IMR-90 (cell line): Measurements from ENCODE around the gene MOCS1. TPM values are rescaled to one million over a fixed set of nuclear protein-coding genes. Genes with fewer than 3 reads are reported as not detected.

ENCODE experiments used
- ATAC-seq: fragments of 200-7000 bp; cut with Tn5 transposase; 2 replicates; pipeline ENCODE4 v1.9.1; 2020; ENCODE audit warnings: low read depth, mild to moderate bottlenecking, moderate library complexity
- BruUV-seq: library from RNA; stranded (reverse); fragments of 400-500 nt; replicated peaks from 2 replicates; lab custom pipeline; 2021; lab: Mats Ljungman, UMichigan
- CTCF ChIA-PET: fragments of 300-600 bp; formaldehyde crosslinking; extraction: SDS; loops from one replicate; lab custom pipeline; 2021; ENCODE audit warnings: antibody characterized with exemption; lab: Yijun Ruan, JAX
- POLR2A ChIA-PET: fragments of 300-600 bp; sonication (Branson Sonifier 250); formaldehyde crosslinking; loops from one replicate; lab custom pipeline; 2022; ENCODE audit warnings: antibody characterized with exemption; ENCODE audit not compliant: unreplicated experiment; lab: Charles Lee
- DNase-seq: peaks from one replicate; pipeline ENCODE4 v3.0.0; 2013
- H2AFZ ChIP-seq: replicated peaks from 2 replicates; pipeline ENCODE3; 2013; ENCODE audit warnings: low read length, mild to moderate bottlenecking; ENCODE audit not compliant: poor library complexity
- H2AK5ac ChIP-seq: 2 replicates; pipeline ENCODE4 v1.6.1; 2013; ENCODE audit warnings: low read depth, low read length, inconsistent platforms
- H2AK9ac ChIP-seq: replicated peaks from 2 replicates; pipeline ENCODE3; 2013; ENCODE audit warnings: mild to moderate bottlenecking, low read depth, low read length, moderate library complexity; ENCODE audit not compliant: poor library complexity
- H2BK120ac ChIP-seq: 2 replicates; pipeline ENCODE4 v1.6.1; 2013; ENCODE audit warnings: low read depth, low read length, inconsistent platforms
- H2BK15ac ChIP-seq: 3 replicates; pipeline ENCODE4 v1.6.1; 2013; ENCODE audit warnings: low read depth, low read length, inconsistent platforms
- H2BK20ac ChIP-seq: 2 replicates; pipeline ENCODE4 v1.6.1; 2013; ENCODE audit warnings: low read depth, mild to moderate bottlenecking, inconsistent platforms, low read length, moderate library complexity
- H2BK5ac ChIP-seq: 2 replicates; pipeline ENCODE4 v1.6.1; 2013; ENCODE audit warnings: mild to moderate bottlenecking, low read depth, low read length, inconsistent platforms; ENCODE audit not compliant: poor library complexity, severe bottlenecking
- H3K14ac ChIP-seq: replicated peaks from 2 replicates; pipeline ENCODE4 v1.6.1; 2013; ENCODE audit warnings: low read depth, low read length, inconsistent platforms
- H3K18ac ChIP-seq: 2 replicates; pipeline ENCODE4 v1.6.1; 2013; ENCODE audit warnings: low read depth, low read length, control low read depth
- H3K23ac ChIP-seq: 2 replicates; pipeline ENCODE4 v1.6.1; 2013; ENCODE audit warnings: low read depth, low read length, inconsistent platforms
- H3K27ac ChIP-seq: 2 replicates; pipeline ENCODE4 v1.5.1; 2013; ENCODE audit warnings: mild to moderate bottlenecking, control low read depth, low read length; ENCODE audit not compliant: insufficient read depth
- H3K27me3 ChIP-seq: 2 replicates; pipeline ENCODE4 v1.6.1; 2013; ENCODE audit warnings: low read length; ENCODE audit not compliant: control insufficient read depth, insufficient read depth
- H3K36me3 ChIP-seq: 2 replicates; pipeline ENCODE4 v1.6.1; 2013; ENCODE audit warnings: low read length, mixed read lengths; ENCODE audit not compliant: control insufficient read depth, insufficient read depth
- H3K4ac ChIP-seq: 2 replicates; pipeline ENCODE4 v1.6.1; 2013; ENCODE audit warnings: low read depth, low read length, inconsistent platforms
- H3K4me1 ChIP-seq: 2 replicates; pipeline ENCODE4 v1.6.1; 2013; ENCODE audit warnings: low read length, mixed read lengths; ENCODE audit not compliant: control insufficient read depth, insufficient read depth
- H3K4me2 ChIP-seq: 2 replicates; pipeline ENCODE4 v1.6.1; 2013; ENCODE audit warnings: low read depth, mild to moderate bottlenecking, control low read depth, low read length, moderate library complexity
- H3K4me3 ChIP-seq: 2 replicates; pipeline ENCODE4 v1.5.1; 2013; ENCODE audit warnings: low read depth, mild to moderate bottlenecking, control low read depth, low read length, moderate library complexity; ENCODE audit not compliant: insufficient read depth
- H3K56ac ChIP-seq: 2 replicates; pipeline ENCODE4 v1.6.1; 2013; ENCODE audit warnings: low read length, inconsistent platforms; ENCODE audit not compliant: insufficient read depth; ENCODE audit errors: extremely low read depth
- H3K79me1 ChIP-seq, 2 experiments: 2 replicates each; pipeline ENCODE4 v1.6.1; 2013; ENCODE audit warnings: low read length in 2 of 2, inconsistent platforms in 1 of 2, low read depth in 1 of 2
- H3K9ac ChIP-seq: 2 replicates; pipeline ENCODE4 v1.6.1; 2013; ENCODE audit warnings: low read depth, low read length, control low read depth
- H3K9me1 ChIP-seq: 2 replicates; pipeline ENCODE4 v1.6.1; 2013; ENCODE audit warnings: low read length, inconsistent platforms; ENCODE audit not compliant: insufficient read depth
- H3K9me3 ChIP-seq: 2 replicates; pipeline ENCODE4 v1.6.1; 2013; ENCODE audit warnings: low read length; ENCODE audit not compliant: control insufficient read depth, insufficient read depth
- H4K20me1 ChIP-seq: 2 replicates; pipeline ENCODE4 v1.6.1; 2013; ENCODE audit warnings: low read length, inconsistent platforms; ENCODE audit not compliant: insufficient read depth
- H4K5ac ChIP-seq: 2 replicates; pipeline ENCODE4 v1.6.1; 2013; ENCODE audit warnings: mild to moderate bottlenecking, low read depth, low read length, control low read depth
- H4K8ac ChIP-seq, 2 experiments: 2 replicates each; pipeline ENCODE4 v1.6.1; 2013; ENCODE audit warnings: low read depth in 2 of 2, low read length in 2 of 2, control low read depth in 1 of 2, inconsistent platforms in 1 of 2
- H4K91ac ChIP-seq: 2 replicates; pipeline ENCODE4 v1.6.1; 2013; ENCODE audit warnings: low read depth, low read length, inconsistent platforms; ENCODE audit not compliant: insufficient read depth
- BHLHE40 ChIP-seq: fragments of 150-350 bp; IDR thresholded peaks from 2 replicates; pipeline ENCODE4 v1.6.1; 2016; ENCODE audit warnings: mild to moderate bottlenecking, low read depth, low read length
- CEBPB ChIP-seq: IDR thresholded peaks from 2 replicates; pipeline ENCODE4 v1.6.1; 2012; ENCODE audit warnings: low read depth, low read length, improper control_type of control experiment
- CHD1 ChIP-seq: IDR thresholded peaks from 2 replicates; pipeline ENCODE4 v1.6.1; 2012; ENCODE audit warnings: low read depth, low read length, improper control_type of control experiment
- MAZ ChIP-seq: IDR thresholded peaks from 2 replicates; pipeline ENCODE4 v1.6.1; 2012; ENCODE audit warnings: low read depth, mild to moderate bottlenecking, low read length, improper control_type of control experiment, moderate library complexity, borderline replicate concordance
- POLR2A ChIP-seq: IDR thresholded peaks from 2 replicates; pipeline ENCODE4 v1.6.1; 2012; ENCODE audit warnings: mild to moderate bottlenecking, low read depth, low read length
- SMC3 ChIP-seq: fragments of 150-350 bp; IDR thresholded peaks from 2 replicates; pipeline ENCODE4 v1.6.1; 2016; ENCODE audit warnings: low read depth, mild to moderate bottlenecking, antibody characterized with exemption, low read length, moderate library complexity
- USF2 ChIP-seq: fragments of 150-350 bp; IDR thresholded peaks from 2 replicates; pipeline ENCODE4 v1.6.1; 2017; ENCODE audit warnings: mild to moderate bottlenecking, antibody characterized with exemption, low read length, low read depth
- WGBS, 2 experiments: methylation state at CpG; one replicate each; pipeline versions ENCODE4 v1.1.5 to v1.1.7; 2013; ENCODE audit warnings: missing lambda C conversion rate in 2 of 2; ENCODE audit not compliant: insufficient read length in 1 of 2; ENCODE audit errors: extremely low coverage in 2 of 2; 5-methylcytosine and 5-hydroxymethylcytosine counted together
- dilution Hi-C: fragments of 300-500 bp; cut with HindIII; formaldehyde crosslinking; loops from one replicate; pipeline ENCODE4 v1.14.3; 2018; ENCODE audit warnings: low sequenced_read_pairs; ENCODE audit not compliant: unreplicated experiment
- in situ Hi-C: fragments of 300-500 bp; cut with MboI; formaldehyde crosslinking; loops from 3 replicates; pipeline ENCODE4 v1.14.3; 2019; ENCODE audit warnings: low sequenced_read_pairs, inconsistent platforms, mixed read lengths
- intact Hi-C: fragments of 100-400 bp; cut with micrococcal nuclease; formaldehyde crosslinking; loops from 2 replicates; pipeline ENCODE4 v1.10.0; 2022
- polyA plus RNA-seq, 3 experiments: library from polyadenylated mRNA; depleted of rRNA; stranded (reverse); fragments of >200 nt; gene quantifications; 2 replicates each; pipeline ENCODE4 v1.2.3, GENCODE V29; 2012; ENCODE audit warnings: low replicate concordance in 1 of 3
- total RNA-seq: library from RNA; depleted of rRNA; stranded (reverse); fragments of >200 nt; gene quantifications from 2 replicates; pipeline ENCODE4 v1.2.3, GENCODE V29; 2012

MOCS1 gene
- total and polyA plus RNA-seq, 2 of the 4 experiments (the other 2 are of a cell fraction) = 5.5 to 9.5 TPM

GRCh38 chr6:39859025-39859424 lies 75.2 kb downstream of the MOCS1 start:
- Histone ChIP-seq H2BK5ac (no peak overlapping the region), H3K79me1 (no peaks in the 10 kb centered on the region), H2BK120ac (no peak overlapping the region), H4K5ac (no peak overlapping the region), H3K4ac (no peak overlapping the region), H3K36me3 (peaks cover 14% of the 10 kb centered on the region; the same call in 1 of the 2 replicates), H2AK5ac (no peak overlapping the region), H2AFZ (no peak overlapping the region), H3K14ac (no peak overlapping the region), H4K91ac (no peak overlapping the region), H2BK15ac (no peak overlapping the region), H3K4me3 (no peak overlapping the region), H3K56ac (no peak overlapping the region), H4K20me1 (no peaks in the 10 kb centered on the region), H3K9me1 (no peaks in the 10 kb centered on the region; the same call in 1 of the 2 replicates), H2AK9ac (no peak overlapping the region), H3K9me3 (no peaks in the 10 kb centered on the region), H3K4me2 (no peak overlapping the region), H3K27me3 (no peaks in the 10 kb centered on the region), H3K9ac (no peak overlapping the region), H3K18ac (no peak overlapping the region), H3K4me1 (peaks cover 6% of the 10 kb centered on the region), H2BK20ac (no peak overlapping the region), H3K23ac (no peak overlapping the region), H3K27ac (no peak overlapping the region), H4K8ac (no peak overlapping the region)
- no peak for ATAC-seq
- WGBS, 2 experiments = no CpG with 5 or more reads among the region's 2 CpGs
- in situ Hi-C loops = no loop called here
- ChIA-PET CTCF (no interaction called here), POLR2A (no interaction called here)
- no TSS peak for BruUV-seq
- dilution Hi-C loops = no loop called here
- intact Hi-C loops = no loop called here
- no peak for DNase-seq
- TF ChIP-seq BHLHE40 (no peak), CEBPB (no peak), USF2 (no peak), SMC3 (no peak), MAZ (no peak), POLR2A (no peak), CHD1 (no peak)
